Forelimb muscle (tissue), 1 donor: ENCODE results near the gene GPC2. TPM values are rescaled to one million over a fixed set of nuclear protein-coding genes. Genes with fewer than 3 reads are reported as not detected.
"Not testable (repeated sequence)": the region's sequence is repeated elsewhere in the genome, so short reads cannot be mapped to it uniquely, and the experiment has no call there.

Experiments
- DNase-seq: peaks from one replicate; pipeline ENCODE4 v3.0.0-alpha.2; 2013; ENCODE audit warnings: low read depth
- polyA plus RNA-seq: library from polyadenylated mRNA; unstranded; fragments of 120-200 nt; gene quantifications from one replicate; pipeline ENCODE4 v1.2.1, GENCODE V29; 2013; ENCODE audit not compliant: insufficient read length

Gene GPC2, protein sequence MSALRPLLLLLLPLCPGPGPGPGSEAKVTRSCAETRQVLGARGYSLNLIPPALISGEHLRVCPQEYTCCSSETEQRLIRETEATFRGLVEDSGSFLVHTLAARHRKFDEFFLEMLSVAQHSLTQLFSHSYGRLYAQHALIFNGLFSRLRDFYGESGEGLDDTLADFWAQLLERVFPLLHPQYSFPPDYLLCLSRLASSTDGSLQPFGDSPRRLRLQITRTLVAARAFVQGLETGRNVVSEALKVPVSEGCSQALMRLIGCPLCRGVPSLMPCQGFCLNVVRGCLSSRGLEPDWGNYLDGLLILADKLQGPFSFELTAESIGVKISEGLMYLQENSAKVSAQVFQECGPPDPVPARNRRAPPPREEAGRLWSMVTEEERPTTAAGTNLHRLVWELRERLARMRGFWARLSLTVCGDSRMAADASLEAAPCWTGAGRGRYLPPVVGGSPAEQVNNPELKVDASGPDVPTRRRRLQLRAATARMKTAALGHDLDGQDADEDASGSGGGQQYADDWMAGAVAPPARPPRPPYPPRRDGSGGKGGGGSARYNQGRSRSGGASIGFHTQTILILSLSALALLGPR
- 6.3 TPM for polyA plus RNA-seq

DNA sequence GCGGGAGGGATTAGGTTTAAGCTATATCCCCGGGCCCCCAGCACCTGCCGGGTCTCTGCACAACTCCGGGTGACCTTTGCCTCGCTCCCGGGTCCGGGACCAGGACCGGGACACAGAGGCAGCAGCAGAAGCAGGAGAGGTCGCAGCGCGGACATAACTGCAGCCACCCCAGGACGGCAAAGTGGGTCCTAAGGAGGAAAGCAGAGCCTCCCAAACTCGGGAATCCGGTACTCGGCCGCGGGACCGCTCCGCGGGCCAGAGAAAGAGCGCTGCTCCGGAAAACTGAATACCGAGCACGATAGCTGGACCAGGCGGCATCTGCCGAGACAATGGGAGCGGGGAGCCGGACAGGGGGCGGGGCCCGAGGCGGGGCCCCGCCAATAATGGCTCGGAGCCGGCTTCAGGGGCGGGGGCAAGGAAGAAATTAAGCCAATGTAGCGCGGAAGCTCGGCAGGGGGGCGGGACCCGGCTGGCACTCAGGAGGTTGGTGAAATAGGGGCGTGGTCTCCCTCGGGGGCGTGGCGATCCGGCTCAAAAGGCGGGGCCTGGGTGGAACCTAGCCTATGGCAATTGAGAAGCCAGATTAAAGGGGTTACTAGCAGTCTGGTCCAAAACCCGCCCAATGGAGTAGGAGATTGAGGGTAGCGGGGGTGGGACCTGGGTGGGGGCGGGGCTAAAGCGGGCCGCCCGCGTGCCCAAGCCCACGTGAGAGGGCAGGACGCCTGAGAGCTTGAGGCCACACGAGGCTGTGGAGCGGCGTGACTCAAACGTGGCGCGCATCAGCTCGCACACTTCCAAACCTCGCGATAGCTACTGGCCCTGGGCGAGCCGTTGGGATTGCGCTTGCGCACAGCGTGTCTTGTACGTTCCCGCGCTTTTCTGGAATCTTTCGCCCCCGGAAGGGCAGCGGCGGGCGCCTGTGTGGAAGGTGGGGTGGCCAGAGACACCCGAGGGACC lies at the start of gene GPC2, which contains the start of gene STAG3:
TSS of gene GPC2 (minus strand) at position 337 of the 957 bp plus-strand sequence. CDS start at position 155, 182 bp downstream.
TSS of gene STAG3 (plus strand) at position 874 of the 957 bp plus-strand sequence. CDS start 2,639 bp downstream, outside the sequence.
- peak; percentile 65 for DNase-seq

DNA sequence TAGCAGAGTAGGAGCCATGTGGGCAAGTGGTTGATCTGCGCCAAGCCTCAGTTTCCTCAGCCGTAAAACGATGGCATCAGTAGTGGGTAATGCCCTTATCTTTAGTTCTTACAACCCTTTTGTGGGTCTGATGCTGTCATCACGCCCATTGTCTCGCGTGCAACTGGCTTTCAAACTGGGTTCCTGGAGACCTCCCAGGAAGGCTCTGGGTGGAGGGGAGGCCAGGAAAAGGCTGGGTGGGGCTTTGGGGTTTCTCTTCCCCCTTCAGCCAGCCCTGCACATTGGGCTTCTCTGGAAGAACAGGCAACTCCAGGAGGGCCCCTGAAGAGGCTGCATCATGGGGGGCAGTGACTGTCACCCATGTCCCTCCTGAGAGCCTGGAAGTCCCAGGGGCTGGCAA lies 47.7 kb upstream of the GPC2 start:
- not testable (repeated sequence) for DNase-seq

DNA sequence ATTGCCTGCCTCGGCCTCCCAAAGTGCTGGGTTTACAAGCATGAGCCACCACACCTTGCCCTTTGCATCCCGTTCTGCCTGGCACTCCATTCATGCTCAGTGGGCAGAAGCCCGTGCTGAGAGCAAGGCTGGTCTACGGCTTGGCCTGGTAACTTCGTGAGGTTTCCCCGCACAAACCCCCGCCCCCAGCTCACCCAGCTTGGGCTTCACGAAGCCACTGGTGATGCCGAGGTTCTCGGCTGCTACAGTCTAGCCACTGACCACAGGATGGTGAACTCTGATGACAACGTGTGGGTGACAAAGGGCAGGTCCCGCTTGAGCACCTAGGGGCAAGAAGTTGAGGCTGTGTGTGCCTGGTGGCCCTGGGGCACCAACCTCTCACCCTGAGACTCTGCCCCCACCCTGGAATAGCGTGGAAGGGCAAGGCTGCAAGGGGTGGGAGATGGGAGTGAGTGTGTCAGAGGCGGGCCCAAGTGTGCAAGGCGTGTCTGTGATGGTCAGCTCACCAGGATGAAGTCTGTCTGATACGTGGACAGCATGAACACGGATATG lies 46.3 kb upstream of the GPC2 start:
- not testable (repeated sequence) for DNase-seq

DNA sequence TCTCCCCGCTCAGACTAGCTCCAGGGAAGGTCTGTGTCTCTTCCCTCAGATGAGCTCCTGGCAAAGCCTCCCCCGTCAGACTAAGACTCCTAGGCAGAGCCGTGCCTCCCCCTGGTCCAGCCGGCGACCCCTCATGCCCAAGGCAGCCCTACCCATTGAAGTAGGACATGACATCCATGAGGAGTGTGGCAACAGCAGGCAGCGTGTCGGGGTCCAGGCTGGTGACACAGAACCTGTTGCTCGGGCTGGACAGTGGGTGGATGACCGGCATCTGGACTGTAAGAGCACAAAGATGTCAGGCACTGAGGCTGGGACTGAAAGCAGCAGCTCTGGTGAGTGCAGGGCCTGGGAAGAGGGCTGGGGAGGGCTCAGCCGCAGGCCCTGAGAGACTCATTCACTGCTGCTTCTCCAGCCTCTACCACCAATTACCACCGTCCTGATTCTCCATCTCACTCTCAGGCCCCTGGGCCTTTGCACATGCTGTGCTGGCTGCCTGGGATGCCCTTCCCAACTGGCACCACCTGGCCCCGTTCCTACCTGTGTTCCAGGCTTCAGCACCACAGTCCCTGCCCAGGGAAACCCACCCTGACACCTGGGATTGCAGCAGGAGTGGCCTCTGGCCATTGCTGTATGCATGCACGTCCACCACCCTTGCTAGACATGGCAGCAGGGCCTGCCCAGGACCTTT lies 45.4 kb upstream of the GPC2 start:
- no peak for DNase-seq

DNA sequence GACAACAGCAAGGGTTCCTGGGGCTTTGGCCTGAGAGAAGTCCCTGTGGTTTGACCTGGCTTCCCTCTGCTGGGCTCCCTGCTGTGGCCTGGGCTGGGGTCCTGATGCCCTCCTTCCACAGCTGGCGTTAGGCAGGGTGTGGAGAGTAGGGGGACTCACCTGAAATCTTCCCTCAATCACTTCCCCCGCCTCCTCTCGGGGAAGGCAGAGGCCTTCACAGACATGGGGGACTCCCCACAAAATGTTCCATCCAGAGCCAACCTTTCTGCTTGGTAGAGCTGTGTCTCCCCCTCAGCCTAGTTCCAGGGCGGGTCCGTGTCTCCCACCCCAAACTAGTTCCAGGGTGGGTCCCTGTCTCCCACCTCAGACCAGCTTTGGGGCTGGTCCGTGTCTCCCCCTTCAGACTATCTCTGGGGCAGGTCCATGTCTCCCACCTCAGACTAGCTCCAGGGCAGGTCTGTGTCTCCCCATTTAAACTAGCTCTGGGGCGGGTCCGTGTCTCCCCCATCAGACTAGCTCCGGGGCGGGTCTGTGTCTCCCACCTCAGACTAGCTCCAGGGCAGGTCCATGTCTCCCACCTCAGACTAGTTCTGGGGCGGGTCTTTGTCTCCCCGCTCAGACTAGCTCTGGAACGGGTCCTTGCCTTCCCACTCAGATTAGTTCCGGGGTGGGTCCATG lies 44.7 kb upstream of the GPC2 start:
- DNase-seq, result no peak

DNA sequence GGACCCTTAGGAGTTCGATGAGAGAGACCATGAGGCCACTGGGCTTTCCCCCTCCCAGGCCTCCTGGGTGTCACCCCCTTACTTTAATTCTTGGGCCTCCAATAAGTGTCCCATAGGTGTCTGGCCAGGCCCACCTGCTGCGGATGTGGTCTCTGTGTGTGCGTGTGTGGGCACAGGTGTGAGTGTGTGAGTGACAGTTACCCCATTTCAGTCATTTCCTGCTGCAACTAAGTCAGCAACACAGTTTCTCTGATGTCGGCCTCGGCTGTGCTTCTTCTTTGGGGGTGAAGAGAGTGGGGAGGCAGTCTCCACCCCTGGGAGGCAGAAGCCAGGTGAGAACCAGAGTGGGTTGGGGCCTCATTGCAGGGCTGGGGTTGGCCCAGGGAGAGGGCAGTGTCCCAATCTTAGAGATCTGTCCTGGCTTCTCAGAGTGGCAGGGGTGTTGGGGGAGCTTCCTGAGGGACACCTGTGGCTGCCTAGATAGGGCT lies 44.1 kb upstream of the GPC2 start:
- DNase-seq, result no peak

DNA sequence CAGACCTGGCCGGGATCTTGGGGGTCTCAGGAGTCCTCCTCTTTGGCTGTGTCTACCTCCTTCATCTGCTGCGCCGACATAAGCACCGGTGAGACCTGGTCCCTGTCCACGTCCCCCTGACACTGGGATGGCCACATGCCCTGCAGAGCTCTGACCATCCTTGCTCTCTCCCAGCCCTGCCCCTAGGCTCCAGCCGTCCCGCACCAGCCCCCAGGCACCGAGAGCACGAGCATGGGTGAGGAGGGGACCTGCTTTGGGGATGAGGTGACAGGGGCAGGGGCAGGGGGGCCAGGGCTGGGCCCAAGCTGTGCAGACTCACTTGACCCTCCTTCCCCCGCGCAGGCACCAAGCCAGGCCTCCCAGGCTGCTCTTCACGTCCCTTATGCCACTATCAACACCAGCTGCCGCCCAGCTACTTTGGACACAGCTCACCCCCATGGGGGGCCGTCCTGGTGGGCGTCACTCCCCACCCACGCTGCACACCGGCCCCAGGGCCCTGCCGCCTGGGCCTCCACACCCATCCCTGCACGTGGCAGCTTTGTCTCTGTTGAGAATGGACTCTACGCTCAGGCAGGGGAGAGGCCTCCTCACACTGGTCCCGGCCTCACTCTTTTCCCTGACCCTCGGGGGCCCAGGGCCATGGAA lies 43.5 kb upstream of the GPC2 start:
- DNase-seq, result no peak

DNA sequence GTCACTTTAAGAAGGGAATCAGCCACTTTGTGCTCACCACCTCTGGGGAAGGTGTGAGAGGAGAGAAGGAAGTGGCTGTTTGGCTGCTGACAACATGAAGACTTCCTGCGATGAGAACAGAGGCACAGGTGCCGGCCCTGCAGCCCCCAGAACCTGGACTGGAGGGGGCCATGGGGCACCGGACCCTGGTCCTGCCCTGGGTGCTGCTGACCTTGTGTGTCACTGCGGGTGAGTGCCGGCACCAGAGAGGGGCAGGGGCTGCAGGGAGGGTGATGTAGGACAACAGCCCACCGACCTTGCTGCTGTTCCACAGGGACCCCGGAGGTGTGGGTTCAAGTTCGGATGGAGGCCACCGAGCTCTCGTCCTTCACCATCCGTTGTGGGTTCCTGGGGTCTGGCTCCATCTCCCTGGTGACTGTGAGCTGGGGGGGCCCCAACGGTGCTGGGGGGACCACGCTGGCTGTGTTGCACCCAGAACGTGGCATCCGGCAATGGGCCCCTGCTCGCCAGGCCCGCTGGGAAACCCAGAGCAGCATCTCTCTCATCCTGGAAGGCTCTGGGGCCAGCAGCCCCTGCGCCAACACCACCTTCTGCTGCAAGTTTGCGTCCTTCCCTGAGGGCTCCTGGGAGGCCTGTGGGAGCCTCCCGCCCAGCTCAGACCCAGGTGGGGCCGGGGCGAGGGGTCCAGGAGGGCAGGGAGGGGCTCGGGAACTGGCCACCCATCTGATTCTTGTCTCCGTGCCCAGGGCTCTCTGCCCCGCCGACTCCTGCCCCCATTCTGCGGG lies 42.8 kb upstream of the GPC2 start, which contains the start of gene PVRIG:
TSS of gene PVRIG (plus strand) at position 149 of the 785 bp plus-strand sequence. CDS start at position 171, 22 bp downstream.
- not testable (repeated sequence) for DNase-seq

DNA sequence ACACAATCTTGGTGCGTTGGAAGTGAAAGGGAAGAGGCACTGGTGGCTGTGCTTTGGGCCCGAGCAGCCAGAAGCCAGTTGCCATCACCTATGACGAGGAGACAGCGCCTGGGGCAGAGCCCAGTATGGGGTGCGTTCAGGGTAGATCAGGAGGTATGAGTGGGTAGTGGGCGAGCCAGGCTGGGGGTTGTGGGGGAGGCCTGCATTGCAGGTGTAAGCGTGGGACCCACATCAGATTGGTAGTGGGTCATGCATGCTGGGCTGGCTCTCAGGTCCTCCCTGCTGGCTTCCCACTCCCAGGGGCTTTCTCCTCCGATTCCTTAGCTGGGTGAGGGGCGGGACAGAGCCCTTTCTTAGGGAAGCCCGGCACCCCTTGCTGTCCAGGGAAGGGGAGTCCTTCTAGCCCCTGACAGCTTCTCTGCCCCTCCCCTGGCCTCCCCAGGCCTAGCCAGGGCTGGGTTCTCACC lies 42.1 kb upstream of the GPC2 start:
- no peak for DNase-seq

DNA sequence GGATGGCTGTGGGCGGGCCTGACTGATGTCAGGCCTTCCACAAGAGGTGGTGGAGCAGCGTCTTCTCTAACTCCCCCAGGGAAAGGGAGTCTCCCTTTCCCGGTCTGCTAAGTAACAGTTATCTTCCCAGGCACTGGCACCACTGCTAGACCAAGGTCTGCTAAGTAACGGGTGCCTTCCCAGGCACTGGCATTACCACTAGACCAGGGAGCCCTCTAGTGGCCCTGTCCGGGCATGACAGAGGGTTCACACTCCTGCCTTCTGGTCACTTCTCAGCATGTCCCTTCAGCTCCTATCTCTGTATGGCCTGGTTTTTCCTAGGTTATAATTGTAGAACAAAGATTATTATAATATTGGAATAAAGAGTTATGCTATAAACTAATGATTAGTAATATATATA lies 40.8 kb upstream of the GPC2 start:
- not testable (repeated sequence) for DNase-seq

DNA sequence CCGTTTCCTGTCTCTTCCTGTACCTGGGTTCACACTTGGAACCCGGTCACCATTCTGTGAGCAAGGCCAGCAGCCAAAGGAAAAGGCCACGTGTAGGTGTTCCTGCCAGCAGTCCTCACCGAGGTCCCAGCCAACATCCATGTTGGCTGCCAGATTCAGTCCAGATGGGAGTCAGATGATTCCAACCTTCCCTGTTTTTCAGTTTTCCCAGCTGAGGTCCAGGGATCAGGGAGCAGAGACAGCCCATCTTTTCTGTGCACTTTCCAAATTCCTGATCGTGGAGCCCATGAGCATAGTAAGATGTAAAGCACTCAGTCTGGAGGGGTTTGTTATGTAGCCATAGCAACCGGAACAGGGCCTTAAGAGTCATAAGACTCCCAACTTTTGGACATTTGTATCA lies 38.7 kb upstream of the GPC2 start:
- DNase-seq, result peak; percentile 94

DNA sequence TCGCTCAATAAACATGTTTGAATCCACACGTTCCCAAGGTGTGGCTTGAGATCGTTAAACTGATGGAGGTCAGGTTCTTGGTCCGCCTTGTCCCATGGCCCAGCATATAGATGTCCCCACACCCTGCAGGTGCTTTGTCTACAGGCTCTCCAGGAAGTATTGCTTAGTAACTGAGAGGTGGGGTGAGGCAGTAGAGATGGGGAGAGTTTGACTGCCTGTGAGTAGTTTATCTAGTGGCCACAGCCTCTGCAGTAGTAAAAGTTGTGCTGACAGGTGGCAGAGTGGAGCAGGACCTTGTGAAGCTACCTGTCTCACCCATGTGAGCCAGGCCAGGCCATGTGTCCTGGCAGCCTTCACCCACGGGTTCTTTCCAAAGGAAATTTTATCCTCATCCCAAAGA lies 37.2 kb upstream of the GPC2 start:
- DNase-seq, result not testable (repeated sequence)

DNA sequence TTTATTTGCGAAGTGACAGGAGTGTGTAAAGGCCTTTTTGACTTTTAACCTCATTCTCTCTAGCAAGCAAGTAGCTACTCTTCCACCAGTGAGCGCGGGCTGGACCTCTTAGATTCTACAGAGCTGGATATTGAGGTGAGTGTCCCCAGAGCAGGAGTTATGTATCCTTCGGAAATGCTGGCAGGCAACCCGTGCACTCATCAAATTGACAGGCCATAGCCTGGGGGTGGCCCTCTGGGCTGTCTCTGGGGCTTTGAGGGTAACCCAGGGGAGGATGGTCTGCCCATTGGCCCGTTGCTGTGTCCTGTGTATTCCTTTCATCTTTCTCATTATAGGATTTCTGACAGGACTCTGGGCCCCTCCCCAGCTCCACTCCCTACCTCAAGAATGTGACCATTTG lies 36.5 kb upstream of the GPC2 start:
- no peak for DNase-seq

DNA sequence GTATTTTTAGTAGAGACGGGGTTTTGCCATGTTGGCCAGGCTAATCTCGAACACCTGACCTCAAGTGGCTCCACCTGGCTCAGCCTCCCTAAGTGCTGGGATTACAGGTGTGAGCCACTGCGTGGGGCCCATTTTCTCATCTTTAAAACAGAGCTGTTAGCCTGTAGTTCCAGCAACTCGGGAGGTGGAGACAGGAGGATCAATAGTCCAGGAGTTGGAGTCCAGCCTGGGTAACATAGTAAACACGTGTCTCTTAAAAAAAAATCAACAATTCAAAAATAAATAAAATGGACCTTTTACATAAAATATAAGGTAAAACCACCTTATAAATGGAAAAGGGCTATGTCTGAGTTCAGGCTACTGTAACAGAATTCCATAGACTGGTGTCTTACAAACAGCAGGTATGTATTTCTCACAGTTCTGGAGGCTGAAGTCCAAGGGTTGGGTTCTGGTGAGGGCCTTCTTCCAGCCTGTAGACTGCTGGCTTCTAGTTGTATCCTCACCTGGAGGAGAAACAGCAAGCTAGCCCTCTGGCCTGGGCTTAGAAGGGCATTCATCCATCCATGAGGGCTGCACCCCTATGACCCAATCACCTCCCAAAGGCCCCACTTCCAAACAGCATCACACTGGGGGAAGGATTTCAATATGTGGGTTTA lies 35.6 kb upstream of the GPC2 start:
- DNase-seq, result no peak

DNA sequence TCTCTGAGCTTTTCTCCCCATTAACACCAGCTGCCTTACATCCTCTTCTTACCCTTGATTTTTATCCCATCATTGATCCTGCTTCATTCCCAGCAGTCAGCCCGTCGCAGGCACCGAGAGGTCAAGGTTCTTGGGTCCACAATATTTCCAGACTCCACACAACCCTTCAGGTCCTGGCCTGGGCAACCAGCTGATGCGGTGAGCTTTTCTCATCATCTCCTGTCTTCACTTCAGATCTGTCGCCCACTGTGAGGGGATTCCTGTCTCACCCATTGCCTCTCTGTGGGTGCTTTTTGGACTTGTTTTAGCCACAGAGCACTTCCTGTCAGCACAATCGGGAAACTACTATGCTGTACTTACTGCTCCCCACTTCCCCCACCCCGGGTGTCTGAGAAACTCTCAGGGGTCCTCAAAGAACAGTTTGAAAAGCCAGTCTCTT lies 34.2 kb upstream of the GPC2 start:
- DNase-seq, result no peak

DNA sequence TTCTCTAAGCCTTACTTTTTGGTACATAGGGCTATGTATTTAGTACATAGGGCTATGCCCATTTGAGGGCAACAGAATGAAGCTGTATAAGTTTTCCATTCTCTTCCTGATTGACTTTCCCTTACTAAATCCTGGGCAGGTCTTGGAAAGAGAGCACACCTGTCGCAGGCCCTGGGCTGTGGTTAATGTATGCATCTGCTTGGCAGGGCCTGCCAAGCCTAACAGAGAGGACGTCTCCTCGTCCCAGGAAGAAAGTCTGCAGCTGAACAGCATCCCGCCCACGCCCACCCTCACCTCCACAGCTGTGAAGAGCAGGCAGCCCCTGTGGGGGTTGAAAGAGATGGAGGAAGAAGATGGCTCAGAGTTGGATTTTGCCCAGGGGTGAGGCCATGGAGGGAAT lies 33.6 kb upstream of the GPC2 start:
- DNase-seq, result no peak

DNA sequence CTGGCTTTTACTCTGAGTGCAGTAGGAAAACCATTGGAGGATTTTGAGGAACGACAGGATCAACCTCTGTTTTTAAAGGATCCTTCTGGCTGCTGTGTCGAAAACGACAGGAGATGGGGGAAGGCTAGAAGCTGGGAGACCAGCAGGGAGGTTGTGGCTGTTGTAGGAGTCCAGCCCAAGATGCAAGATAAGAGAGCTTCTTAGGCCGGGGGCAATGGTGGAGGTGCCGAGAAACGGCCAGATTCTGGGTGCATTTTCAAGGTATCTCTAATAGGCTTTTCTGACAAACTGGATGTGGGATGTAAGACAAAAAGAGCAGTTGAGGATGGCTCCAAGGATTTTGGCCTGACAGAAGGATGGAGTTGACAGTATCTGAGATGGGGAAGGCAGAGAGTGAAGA lies 32.3 kb upstream of the GPC2 start:
- no peak for DNase-seq

DNA sequence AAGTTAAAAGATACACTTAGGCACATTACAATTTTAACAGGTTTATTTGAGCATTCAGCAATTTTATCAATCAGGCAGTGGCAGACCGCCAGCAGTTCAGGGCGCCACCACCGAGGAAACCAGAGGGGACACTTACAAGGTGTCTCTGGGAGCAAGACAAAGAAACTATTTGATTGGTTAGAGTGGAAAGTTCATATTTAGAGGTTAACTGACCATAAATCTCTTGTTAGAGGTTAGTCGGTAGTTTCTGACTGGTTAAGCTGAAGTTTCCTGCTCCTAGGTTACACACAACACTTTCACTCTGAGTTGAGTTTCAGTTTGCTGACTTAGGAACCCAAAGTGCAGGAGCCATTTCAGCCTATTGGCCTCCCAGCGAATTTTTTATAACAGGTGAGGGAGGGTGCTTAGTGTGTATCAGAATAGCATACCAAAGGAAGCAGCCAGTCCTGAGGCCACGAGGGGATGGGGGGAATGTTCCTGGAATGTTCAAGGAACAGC lies 31.8 kb upstream of the GPC2 start:
- no peak for DNase-seq
